ENCODE measurements around the gene AMN1. TPM values are rescaled to one million over a fixed set of nuclear protein-coding genes. Genes with fewer than 3 reads are reported as not detected.

The AMN1 gene
- total and polyA plus RNA-seq, 2 donors (not counting 1 experiment from before 2014, with no cell fraction given), result 9.1 to 10.4 TPM

DNA sequence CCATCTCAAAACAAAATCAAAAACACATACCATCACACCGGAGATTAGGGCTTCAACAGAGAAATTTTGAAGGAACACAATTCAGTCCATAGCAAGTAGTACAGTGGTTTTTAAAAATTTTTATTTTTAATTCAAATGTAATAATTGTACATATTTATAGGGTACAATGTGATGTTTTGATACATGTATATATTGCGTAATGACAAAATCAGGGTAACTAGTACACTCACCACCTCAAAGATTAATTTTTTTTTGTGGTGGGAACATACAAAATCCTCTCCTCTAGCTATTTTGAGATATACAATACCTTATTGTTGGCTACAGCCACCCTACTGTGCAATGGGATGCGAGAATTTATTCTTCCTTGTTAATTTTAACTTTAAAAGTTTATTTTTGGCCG is 95.4 kb downstream of the AMN1 start:
- H3K9ac ChIP-seq (ENCODE audit: insufficient read depth, low read length), result no peak overlapping the region
- DNase-seq (ENCODE audit: low read depth in 2 of 2), result no peak
- no peak overlapping the region for H3K4me2 ChIP-seq (ENCODE audit: extremely low read depth, insufficient read depth, low read length)
- no peaks in the 10 kb centered on the region for H4K20me1 ChIP-seq (ENCODE audit: control insufficient read depth, extremely low read depth, insufficient read depth, low read length)
- H3K79me2 ChIP-seq (ENCODE audit: control insufficient read depth, insufficient read depth, low read length), result no peaks in the 10 kb centered on the region
- no peak overlapping the region for H3K4me3 ChIP-seq (replicated peaks in 1 of 4; ENCODE audit: control extremely low read depth in 1 of 4, insufficient read depth in 1 of 4, low read depth in 3 of 4, low read length in 4 of 4)
- no peaks in the 10 kb centered on the region for H3K36me3 ChIP-seq (ENCODE audit: control insufficient read depth, insufficient read depth, low read length)
- TF ChIP-seq, protein P1, sequence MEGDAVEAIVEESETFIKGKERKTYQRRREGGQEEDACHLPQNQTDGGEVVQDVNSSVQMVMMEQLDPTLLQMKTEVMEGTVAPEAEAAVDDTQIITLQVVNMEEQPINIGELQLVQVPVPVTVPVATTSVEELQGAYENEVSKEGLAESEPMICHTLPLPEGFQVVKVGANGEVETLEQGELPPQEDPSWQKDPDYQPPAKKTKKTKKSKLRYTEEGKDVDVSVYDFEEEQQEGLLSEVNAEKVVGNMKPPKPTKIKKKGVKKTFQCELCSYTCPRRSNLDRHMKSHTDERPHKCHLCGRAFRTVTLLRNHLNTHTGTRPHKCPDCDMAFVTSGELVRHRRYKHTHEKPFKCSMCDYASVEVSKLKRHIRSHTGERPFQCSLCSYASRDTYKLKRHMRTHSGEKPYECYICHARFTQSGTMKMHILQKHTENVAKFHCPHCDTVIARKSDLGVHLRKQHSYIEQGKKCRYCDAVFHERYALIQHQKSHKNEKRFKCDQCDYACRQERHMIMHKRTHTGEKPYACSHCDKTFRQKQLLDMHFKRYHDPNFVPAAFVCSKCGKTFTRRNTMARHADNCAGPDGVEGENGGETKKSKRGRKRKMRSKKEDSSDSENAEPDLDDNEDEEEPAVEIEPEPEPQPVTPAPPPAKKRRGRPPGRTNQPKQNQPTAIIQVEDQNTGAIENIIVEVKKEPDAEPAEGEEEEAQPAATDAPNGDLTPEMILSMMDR (conservative IDR thresholded peaks at IDR 0.05 in 1 of 2, IDR thresholded peaks at IDR 0.05 in 1 of 2; ENCODE audit: low read depth in 1 of 2, low read length in 2 of 2), result no peak
- TF ChIP-seq EZH2 (IDR thresholded peaks at IDR 0.05; ENCODE audit: low read length, missing control alignments), result no peak
- no peaks in the 10 kb centered on the region for H3K9me3 ChIP-seq (ENCODE audit: control insufficient read depth, insufficient read depth, low read depth, low read length)
- no peaks in the 10 kb centered on the region for H3K4me1 ChIP-seq (ENCODE audit: control insufficient read depth, extremely low read depth, insufficient read depth, low read length)
- H3K27ac ChIP-seq (ENCODE audit: insufficient read depth, low read length), result no peak overlapping the region
- no peak overlapping the region for H2AFZ ChIP-seq (ENCODE audit: low read length)
- no peaks in the 10 kb centered on the region for H3K27me3 ChIP-seq (ENCODE audit: control insufficient read depth, insufficient read depth, low read length)

DNA sequence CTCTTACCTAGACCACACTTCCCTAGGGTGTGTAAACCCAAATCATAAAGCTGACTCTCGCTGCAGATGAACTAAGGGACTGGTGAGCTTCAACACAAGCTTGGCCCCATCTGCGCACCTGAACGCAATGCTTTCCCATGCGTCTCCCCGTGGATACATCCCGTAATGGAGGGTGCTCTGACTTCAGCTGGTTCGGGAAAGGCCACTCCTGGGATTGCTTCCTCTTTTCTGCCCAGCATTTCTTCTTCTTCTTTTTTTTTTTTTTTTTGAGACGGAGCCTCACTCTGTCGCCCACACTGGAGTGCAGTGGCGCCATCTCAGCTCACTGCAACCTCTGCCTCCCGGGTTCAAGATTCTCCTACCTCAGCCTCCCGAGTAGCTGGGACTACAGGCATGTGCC is 97.0 kb downstream of the AMN1 start:
- TF ChIP-seq EZH2 (IDR thresholded peaks at IDR 0.05; ENCODE audit: low read length, missing control alignments), result no peak
- TF ChIP-seq, protein P1 (conservative IDR thresholded peaks at IDR 0.05 in 1 of 2, IDR thresholded peaks at IDR 0.05 in 1 of 2; ENCODE audit: low read depth in 1 of 2, low read length in 2 of 2), result no peak
- Histone ChIP-seq H4K20me1 (ENCODE audit: control insufficient read depth, extremely low read depth, insufficient read depth, low read length) (no peaks in the 10 kb centered on the region), H3K4me1 (ENCODE audit: control insufficient read depth, extremely low read depth, insufficient read depth, low read length) (no peaks in the 10 kb centered on the region)

DNA sequence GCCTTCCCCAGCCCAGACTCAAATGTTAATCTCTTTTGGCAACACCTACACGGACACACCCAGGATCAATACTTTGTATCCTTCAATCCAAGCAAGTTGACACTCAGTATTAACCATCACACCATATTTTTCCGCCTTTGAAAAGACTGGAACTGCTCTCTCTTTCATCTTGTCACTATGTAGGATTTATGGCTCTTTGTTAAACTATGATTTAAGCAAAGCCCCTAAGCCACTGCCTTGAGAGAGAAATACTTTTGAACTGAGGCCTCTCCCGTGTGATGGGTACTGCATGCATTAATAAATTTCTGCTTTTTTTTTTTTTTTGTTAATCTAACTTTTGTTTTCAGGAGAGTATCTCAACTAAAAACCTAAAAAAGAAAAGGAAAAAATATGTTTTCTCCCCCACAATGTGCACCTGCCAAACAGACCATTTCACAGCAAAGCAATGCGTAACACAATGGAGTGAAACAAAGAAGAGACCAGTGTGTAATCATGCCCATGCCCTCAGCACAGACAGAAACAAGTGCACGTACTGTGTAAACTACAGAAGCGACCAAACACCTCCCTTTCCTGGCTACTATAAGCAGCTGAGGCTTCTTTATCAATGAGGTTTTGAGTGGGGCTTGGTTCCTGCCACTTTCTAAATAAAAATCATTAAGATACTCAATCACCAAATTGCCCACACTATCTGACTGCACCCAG is 97.6 kb downstream of the AMN1 start:
- Histone ChIP-seq H3K4me2 (ENCODE audit: extremely low read depth, insufficient read depth, low read length) (no peak overlapping the region), H3K9ac (ENCODE audit: insufficient read depth, low read length) (no peak overlapping the region), H2AFZ (ENCODE audit: low read length) (no peak overlapping the region), H3K36me3 (ENCODE audit: control insufficient read depth, insufficient read depth, low read length) (no peaks in the 10 kb centered on the region), H3K4me1 (ENCODE audit: control insufficient read depth, extremely low read depth, insufficient read depth, low read length) (no peaks in the 10 kb centered on the region), H3K4me3 (replicated peaks in 1 of 4; ENCODE audit: control extremely low read depth in 1 of 4, insufficient read depth in 1 of 4, low read depth in 3 of 4, low read length in 4 of 4) (no peak overlapping the region), H4K20me1 (ENCODE audit: control insufficient read depth, extremely low read depth, insufficient read depth, low read length) (no peaks in the 10 kb centered on the region), H3K9me3 (ENCODE audit: control insufficient read depth, insufficient read depth, low read depth, low read length) (no peaks in the 10 kb centered on the region), H3K79me2 (ENCODE audit: control insufficient read depth, insufficient read depth, low read length) (no peaks in the 10 kb centered on the region), H3K27me3 (ENCODE audit: control insufficient read depth, insufficient read depth, low read length) (no peaks in the 10 kb centered on the region), H3K27ac (ENCODE audit: insufficient read depth, low read length) (no peak overlapping the region)
- no peak for DNase-seq (ENCODE audit: low read depth in 2 of 2)
- TF ChIP-seq, protein P1 (conservative IDR thresholded peaks at IDR 0.05 in 1 of 2, IDR thresholded peaks at IDR 0.05 in 1 of 2; ENCODE audit: low read depth in 1 of 2, low read length in 2 of 2), result no peak
- no peak for TF ChIP-seq EZH2 (IDR thresholded peaks at IDR 0.05; ENCODE audit: low read length, missing control alignments)

More for the DNA sequence above, 97.0 kb downstream of the AMN1 start:
- Histone ChIP-seq H3K9me3 (ENCODE audit: control insufficient read depth, insufficient read depth, low read depth, low read length) (no peaks in the 10 kb centered on the region), H3K4me2 (ENCODE audit: extremely low read depth, insufficient read depth, low read length) (no peak overlapping the region), H3K79me2 (ENCODE audit: control insufficient read depth, insufficient read depth, low read length) (no peaks in the 10 kb centered on the region), H3K9ac (ENCODE audit: insufficient read depth, low read length) (no peak overlapping the region), H2AFZ (ENCODE audit: low read length) (no peak overlapping the region), H3K4me3 (replicated peaks in 1 of 4; ENCODE audit: control extremely low read depth in 1 of 4, insufficient read depth in 1 of 4, low read depth in 3 of 4, low read length in 4 of 4) (no peak overlapping the region), H3K27me3 (ENCODE audit: control insufficient read depth, insufficient read depth, low read length) (no peaks in the 10 kb centered on the region), H3K27ac (ENCODE audit: insufficient read depth, low read length) (no peak overlapping the region), H3K36me3 (ENCODE audit: control insufficient read depth, insufficient read depth, low read length) (no peaks in the 10 kb centered on the region)
- no peak for DNase-seq (ENCODE audit: low read depth in 2 of 2)
